Dermis blood vessel endothelial cell (primary cell): Measurements from ENCODE around the gene NME7. TPM values are rescaled to one million over a fixed set of nuclear protein-coding genes. Genes with fewer than 3 reads are reported as not detected.
"Not testable (repeated sequence)": the region's sequence is repeated elsewhere in the genome, so short reads cannot be mapped to it uniquely, and the experiment has no call there.

Experiments used
- DNase-seq: peaks from one replicate; pipeline ENCODE4 v3.0.0; 2010
- total RNA-seq: library from RNA; depleted of rRNA; stranded (reverse); fragments of >200 nt; gene quantifications from 2 replicates; pipeline ENCODE4 v1.2.3, GENCODE V29; 2014

The NME7 gene
- 18.0 and 26.8 TPM in 2 replicates for total RNA-seq

- peak; percentile 97 for DNase-seq
These were observed at the start of gene NME7, which contains the start of gene BLZF1 for GRCh38 chr1:169367686-169368405. Gene NME7, minus strand, starts transcription at chr1:169367797. Its CDS starts 87 bp downstream, at chr1:169367710. Gene BLZF1, plus strand, starts transcription at chr1:169368195. Its CDS starts 1,328 bp downstream, at chr1:169369523.

- no peak for DNase-seq
These were observed 47.4 kb upstream of the NME7 start for GRCh38 chr1:169414952-169415351.

GRCh38 chr1:169408340-169408739 is 40.7 kb upstream of the NME7 start:
- DNase-seq, result not testable (repeated sequence)

- DNase-seq, result not testable (repeated sequence)
These were observed 35.0 kb upstream of the NME7 start for GRCh38 chr1:169402578-169402977.

- DNase-seq, result no peak
These were observed 28.4 kb upstream of the NME7 start for GRCh38 chr1:169395955-169396354.

DNA sequence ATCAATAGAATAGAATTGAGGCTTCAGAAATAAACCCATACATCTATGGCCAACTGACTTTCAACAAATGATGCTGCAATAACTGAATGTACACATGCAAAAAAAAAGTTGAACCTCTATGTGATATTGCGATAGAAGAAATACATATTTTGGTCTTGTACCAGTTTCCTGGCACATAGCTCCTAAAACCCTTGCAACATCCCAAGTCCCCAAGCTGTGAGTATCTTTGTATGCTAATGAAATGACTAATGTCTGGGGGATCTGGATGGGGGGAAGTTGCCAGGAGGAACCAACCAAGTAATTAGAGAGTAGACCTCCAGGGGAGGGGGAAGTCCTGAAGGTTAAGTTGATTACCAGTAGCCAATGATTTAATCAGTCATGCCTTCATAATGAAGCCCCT is 24.8 kb upstream of the NME7 start:
- DNase-seq, result no peak

DNA sequence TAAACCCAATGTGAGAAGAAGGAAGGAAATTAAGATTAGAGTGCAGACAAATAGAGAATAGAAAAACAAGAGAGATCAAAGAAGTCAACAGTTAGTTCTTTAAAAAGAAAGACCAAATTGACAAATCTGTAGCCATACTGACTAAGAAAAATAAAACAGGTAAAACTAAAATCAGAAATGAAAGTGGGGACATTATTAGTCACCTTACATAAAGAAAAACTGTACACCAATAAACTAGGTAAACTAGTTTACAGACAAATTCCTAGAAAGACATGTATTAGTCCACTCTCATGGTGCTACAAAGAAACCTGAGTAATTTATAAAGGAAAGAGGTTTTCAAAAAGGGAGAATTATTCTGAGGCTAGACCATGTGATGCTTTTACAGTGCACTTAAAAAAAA is 22.7 kb upstream of the NME7 start:
- DNase-seq, result no peak

DNA sequence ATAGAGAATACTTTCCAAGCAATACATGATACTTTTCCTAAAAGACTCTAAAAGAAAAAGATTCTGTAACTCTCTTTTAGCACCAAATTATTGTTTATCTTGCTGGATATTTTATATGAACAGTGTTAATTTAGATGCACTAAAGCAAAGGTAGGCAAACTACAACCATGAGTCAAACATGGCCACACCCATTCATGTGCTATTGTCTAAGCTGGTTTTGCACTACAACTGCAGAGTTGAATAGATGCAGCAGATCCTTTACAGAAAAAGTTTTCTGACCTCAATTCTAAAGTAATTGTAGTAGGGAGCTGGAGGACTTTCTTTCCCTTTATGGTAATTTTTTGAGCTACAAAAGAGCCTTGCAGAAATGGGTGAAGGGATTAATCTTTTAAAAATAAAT is 19.8 kb upstream of the NME7 start:
- DNase-seq, result no peak

DNA sequence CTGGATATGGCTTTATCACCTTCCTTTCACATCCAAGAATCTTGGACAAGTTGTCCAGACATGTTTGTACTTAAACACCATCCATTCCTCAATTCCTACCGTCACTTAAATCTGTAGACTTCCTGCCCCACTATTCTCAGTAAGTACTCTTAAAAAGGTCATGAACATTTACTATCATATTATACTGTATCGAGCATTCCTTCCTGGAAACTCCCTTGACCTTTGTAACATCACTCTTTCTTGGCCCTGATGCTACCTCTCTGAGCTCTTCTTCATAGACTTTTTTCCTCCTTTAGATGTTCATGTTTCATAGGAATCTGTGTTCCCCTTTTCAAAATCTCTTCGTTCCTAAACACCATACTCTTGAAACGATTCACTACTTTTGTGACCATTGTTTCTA is 15.9 kb upstream of the NME7 start:
- DNase-seq, result no peak

- DNase-seq, result no peak
These were observed 13.6 kb upstream of the NME7 start for GRCh38 chr1:169381162-169381561.

DNA sequence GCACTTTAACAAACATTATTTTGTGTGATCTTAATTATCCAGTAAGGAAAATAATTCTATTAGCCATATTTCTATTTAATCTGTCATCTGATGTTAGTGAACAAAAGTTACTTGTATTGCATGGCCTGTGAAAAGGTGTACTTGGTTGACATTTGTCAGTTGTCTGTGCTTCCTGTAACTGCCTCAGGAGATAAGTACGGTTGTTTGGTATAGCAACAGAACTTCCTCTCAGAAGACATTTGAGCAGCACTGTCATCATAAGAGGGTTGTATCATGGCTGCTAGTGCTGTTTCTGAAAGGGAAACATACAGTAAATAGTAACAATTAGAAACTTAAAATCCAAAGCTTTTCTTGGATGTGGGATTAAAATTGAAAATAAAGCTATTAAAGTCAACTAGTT is 3.8 kb upstream of the NME7 start:
- no peak for DNase-seq

DNA sequence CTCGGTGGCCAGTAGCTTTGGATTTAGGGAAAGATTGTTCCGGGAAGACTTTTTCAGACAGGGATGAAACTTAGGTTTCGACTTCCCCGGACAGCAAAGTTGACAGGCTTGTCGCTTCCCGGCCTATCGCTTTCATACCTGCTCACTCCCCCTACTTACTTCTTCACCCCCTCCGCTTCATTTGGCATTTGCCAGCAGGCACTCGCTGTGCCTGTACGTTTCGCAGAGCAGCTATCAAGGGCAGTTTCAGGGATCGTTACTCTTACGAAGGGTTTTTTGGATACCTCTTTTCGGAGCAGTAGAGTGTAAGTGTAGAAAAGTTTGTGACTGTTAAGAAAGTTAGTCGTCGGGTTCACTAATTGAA is 791 bp upstream of the NME7 start:
- DNase-seq, result peak; percentile 36

- DNase-seq, result no peak
These were observed 406 bp downstream of the NME7 start for GRCh38 chr1:169367096-169367685.

DNA sequence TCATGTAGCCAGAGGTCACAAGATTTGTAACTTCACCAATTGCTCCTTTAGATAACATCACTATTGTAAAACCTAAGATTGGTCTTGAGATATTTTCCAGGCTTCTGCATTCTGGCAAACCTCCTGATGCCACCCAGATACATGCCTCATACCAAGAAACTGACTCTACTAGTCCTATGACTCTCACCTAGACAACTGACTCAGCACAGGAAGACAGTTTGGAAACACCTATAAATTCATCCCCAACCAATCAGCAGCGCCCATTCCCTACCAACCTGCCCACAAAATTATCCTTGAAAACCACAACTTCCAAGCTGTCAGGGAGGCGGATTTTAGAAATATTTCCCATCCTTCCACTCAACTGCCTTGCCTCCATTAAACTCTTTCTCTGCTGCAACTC is 2.6 kb downstream of the NME7 start:
- no peak for DNase-seq

- peak; percentile 51 for DNase-seq
These were observed 4.4 kb downstream of the NME7 start for GRCh38 chr1:169363046-169363730.

DNA sequence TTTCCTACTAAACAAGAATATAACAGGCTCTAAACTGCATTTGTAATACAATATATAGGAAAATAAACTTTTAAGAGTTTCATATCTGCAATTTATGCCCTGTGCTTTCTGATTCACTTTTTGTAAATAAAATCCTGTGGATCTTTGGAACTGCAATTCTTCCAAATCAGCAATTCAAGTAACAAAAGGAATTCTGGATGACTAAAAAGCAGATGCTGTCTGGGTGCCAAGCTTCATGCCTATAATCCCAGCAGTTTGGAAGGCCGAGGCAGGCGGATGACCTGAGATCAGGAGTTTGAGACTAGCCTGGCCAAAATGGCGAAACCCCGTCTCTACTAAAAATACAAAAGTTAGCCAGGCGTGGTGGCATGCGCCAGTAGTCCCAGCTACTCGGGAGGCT is 6.3 kb downstream of the NME7 start:
- no peak for DNase-seq

DNA sequence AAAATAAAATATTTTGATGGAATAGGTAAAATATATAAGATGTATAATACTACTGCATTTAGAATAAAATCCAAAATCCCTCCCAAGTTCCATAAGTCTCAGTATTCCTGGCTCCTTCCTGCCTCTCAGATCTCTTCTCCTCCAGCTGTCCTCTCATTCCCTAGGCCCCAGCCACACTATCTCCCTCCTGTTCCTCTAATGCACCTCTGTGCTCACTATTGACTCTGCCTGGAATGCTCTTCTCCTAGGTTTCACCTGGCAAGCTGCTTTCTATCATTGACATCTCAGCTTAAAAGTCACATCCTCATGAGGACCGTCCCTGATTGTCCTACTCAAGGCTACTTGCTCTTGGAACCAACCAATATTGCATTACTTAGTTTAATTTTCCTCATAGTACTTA is 7.2 kb downstream of the NME7 start:
- DNase-seq, result no peak

DNA sequence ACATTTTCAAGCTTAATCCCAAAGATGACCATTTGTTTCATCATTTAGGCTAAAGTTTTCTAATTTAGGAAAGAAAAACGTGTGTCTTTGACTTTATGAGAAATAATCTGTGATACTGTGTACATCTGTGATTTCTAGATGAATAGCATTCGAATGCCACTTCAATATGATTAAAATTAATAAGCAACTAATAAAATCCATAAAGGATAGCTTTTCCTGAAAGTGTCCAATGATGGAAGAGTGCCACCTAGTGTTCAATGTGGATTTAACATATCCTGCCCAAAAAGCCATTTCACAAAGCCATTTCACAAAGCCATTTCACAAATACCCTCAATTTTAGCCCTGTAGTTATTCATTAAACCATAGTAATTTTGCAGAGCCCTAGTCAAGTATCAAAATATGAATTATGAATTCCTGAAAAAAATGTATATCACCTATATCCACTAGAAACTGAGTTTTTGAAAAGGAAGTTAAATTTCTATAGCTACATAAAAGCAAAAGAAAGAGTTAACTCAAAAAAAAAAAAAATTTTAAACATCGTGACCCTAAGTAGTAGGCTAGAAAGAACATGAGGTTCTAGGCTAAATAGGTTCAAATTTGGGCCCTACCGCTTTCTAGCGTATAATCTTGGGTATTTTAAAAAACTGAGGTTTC is 19.1 kb downstream of the NME7 start:
- peak; percentile 84 for DNase-seq

DNA sequence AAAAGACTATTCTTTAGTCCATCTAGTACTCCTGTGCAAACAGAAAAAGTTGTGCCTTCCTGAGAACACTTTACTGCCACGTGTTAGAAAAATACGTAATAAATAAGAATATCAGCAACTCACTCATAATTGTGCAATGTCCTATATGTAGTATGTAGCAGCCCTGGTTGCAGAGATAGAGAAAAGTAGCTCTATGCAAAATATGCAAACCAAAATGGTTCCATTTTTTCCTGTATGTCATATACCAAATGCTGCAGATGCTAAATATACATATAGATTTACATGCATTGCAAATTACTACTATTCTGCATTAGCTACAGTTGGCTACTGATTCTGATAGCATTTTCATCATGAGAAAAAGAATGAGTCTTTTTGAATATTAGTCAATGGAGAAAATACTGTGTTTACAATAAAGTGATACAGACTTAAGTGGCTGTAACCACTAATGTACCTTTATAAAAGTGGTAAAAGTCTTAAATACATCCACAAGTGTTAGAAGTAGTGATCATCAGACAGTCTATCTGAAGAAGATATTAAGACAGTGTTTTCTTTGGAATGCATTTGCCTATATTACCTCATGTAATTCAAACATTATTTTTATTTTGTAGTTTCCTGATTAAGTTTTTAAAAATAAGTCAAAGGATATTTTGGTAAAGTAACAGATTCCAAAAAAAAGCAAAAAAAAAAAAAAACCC is 19.8 kb downstream of the NME7 start:
- no peak for DNase-seq

- no peak for DNase-seq
These were observed 21.5 kb downstream of the NME7 start for GRCh38 chr1:169346036-169346589.

- no peak for DNase-seq
These were observed 22.1 kb downstream of the NME7 start for GRCh38 chr1:169345511-169345910.

- DNase-seq, result not testable (repeated sequence)
These were observed 25.5 kb downstream of the NME7 start for GRCh38 chr1:169342096-169342495.
